ENCODE data around the gene STRA6. TPM values are rescaled to one million over a fixed set of nuclear protein-coding genes. Genes with fewer than 3 reads are reported as not detected.
"Not testable (repeated sequence)": the region's sequence is repeated elsewhere in the genome, so short reads cannot be mapped to it uniquely, and the experiment has no call there.

The STRA6 gene
- total RNA-seq, 3 donors from 2014 or later (not counting 1 experiment from before 2014, with no cell fraction given): not detected

DNA sequence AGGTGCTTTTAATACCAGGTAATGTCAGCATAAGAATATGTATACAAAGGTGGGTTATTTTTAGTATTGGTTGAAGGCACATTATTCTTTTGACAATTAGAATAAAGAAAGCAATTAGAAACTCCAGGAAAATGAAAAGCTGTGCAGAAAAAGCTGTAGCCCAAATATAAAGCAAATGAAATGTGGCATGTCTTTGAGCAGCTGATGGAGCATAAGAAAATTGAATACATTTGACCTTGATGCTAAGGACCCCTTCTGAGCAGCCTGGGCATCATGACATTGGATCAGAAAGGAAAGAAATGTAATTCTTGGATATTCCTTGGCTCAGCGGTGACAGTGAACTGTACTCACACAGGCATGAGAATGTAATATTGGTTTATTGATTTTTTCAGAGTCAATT, 37.1 kb downstream of the STRA6 start:
- H3K4me1 Mint-ChIP-seq: no peaks in the 10 kb centered on the region
- Histone ChIP-seq H3K4me3 (ENCODE audit: low read length) (no peak overlapping the region), H3K27me3 (ENCODE audit: control insufficient read depth, insufficient read depth, low read length) (no peaks in the 10 kb centered on the region), H3K4me1 (ENCODE audit: control insufficient read depth, insufficient read depth, low read length) (no peaks in the 10 kb centered on the region), H3K9me3 (ENCODE audit: control insufficient read depth, insufficient read depth, low read length) (no peaks in the 10 kb centered on the region), H3K27ac (ENCODE audit: low read length) (no peak overlapping the region), H3K36me3 (ENCODE audit: control insufficient read depth, insufficient read depth, low read length) (no peaks in the 10 kb centered on the region)
- no peaks in the 10 kb centered on the region for H3K9me3 Mint-ChIP-seq
- no peaks in the 10 kb centered on the region for H3K36me3 Mint-ChIP-seq
- H3K4me3 Mint-ChIP-seq: no peak overlapping the region
- no peak overlapping the region for H3K27ac Mint-ChIP-seq
- DNase-seq: no peak
- peaks cover 19 to 25% of the 10 kb centered on the region in 2 donors for H3K27me3 Mint-ChIP-seq (ENCODE audit: low read depth in 2 of 2)
- ATAC-seq: no peak
- TF ChIP-seq, protein P1, sequence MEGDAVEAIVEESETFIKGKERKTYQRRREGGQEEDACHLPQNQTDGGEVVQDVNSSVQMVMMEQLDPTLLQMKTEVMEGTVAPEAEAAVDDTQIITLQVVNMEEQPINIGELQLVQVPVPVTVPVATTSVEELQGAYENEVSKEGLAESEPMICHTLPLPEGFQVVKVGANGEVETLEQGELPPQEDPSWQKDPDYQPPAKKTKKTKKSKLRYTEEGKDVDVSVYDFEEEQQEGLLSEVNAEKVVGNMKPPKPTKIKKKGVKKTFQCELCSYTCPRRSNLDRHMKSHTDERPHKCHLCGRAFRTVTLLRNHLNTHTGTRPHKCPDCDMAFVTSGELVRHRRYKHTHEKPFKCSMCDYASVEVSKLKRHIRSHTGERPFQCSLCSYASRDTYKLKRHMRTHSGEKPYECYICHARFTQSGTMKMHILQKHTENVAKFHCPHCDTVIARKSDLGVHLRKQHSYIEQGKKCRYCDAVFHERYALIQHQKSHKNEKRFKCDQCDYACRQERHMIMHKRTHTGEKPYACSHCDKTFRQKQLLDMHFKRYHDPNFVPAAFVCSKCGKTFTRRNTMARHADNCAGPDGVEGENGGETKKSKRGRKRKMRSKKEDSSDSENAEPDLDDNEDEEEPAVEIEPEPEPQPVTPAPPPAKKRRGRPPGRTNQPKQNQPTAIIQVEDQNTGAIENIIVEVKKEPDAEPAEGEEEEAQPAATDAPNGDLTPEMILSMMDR (IDR thresholded peaks at IDR 0.05): no peak
- intact Hi-C loops (cut with micrococcal nuclease): no loop called here
- 100% methylated on average over 1 of the region's 1 CpG for WGBS (ENCODE audit: insufficient coverage)

DNA sequence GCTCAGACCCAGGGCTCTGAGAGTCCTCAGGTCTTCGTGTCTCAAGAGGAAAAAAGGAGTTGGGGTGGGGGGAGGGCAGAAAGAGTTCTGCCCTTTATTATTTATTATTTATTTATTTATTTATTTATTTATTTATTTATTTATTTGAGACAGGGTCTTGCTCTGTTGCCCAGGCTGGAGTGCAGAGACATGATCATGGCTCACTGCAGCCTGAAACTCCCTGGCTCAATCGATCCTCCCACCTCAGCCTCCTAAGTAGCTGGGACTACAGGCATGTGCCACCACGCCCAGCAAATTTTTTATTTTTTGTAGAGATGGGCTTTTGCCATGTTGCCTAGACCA, 40.4 kb downstream of the STRA6 start:
- H3K36me3 ChIP-seq (ENCODE audit: control insufficient read depth, insufficient read depth, low read length); ATAC-seq; H3K4me3 ChIP-seq (ENCODE audit: low read length); H3K27ac ChIP-seq (ENCODE audit: low read length); H3K9me3 ChIP-seq (ENCODE audit: control insufficient read depth, insufficient read depth, low read length); H3K9me3 Mint-ChIP-seq; H3K27me3 ChIP-seq (ENCODE audit: control insufficient read depth, insufficient read depth, low read length); H3K36me3 Mint-ChIP-seq; intact Hi-C loops (cut with micrococcal nuclease); H3K4me1 ChIP-seq (ENCODE audit: control insufficient read depth, insufficient read depth, low read length); H3K4me3 Mint-ChIP-seq; H3K4me1 Mint-ChIP-seq; H3K27ac Mint-ChIP-seq; DNase-seq: not testable (repeated sequence)
- WGBS (ENCODE audit: insufficient coverage): 100% methylated on average over 2 of the region's 3 CpGs
- peaks cover 23 to 44% of the 10 kb centered on the region in 2 donors for H3K27me3 Mint-ChIP-seq (ENCODE audit: low read depth in 2 of 2)

DNA sequence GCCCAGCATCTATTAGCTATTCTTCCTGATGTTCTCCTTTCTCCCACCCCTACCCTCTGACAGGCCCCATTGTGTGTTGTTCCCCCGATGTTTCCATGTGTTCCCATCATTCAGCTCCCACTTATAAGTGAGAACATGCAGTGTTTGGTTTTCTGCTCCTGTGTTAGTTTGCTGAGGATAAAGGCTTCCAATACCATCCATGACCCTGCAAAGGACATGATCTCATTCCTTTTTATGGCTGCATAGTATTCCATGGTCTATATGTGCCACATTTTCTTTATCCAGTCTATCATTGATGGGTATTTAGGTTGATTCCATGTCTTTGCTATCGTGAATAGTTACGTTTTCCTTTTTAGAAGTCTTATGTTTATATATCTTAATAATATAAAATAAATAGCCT, 42.2 kb downstream of the STRA6 start:
- H3K4me3 Mint-ChIP-seq; H3K27ac Mint-ChIP-seq; DNase-seq; H3K36me3 Mint-ChIP-seq; H3K27me3 ChIP-seq (ENCODE audit: control insufficient read depth, insufficient read depth, low read length); H3K9me3 Mint-ChIP-seq; H3K4me3 ChIP-seq (ENCODE audit: low read length); H3K4me1 Mint-ChIP-seq; H3K36me3 ChIP-seq (ENCODE audit: control insufficient read depth, insufficient read depth, low read length); H3K4me1 ChIP-seq (ENCODE audit: control insufficient read depth, insufficient read depth, low read length); H3K27ac ChIP-seq (ENCODE audit: low read length); ATAC-seq; intact Hi-C loops (cut with micrococcal nuclease); H3K9me3 ChIP-seq (ENCODE audit: control insufficient read depth, insufficient read depth, low read length): not testable (repeated sequence)
- H3K27me3 Mint-ChIP-seq (ENCODE audit: low read depth in 2 of 2): peaks cover 32 to 42% of the 10 kb centered on the region in 2 donors
- no CpG with 5 or more reads among the region's 3 CpGs for WGBS (ENCODE audit: insufficient coverage)

DNA sequence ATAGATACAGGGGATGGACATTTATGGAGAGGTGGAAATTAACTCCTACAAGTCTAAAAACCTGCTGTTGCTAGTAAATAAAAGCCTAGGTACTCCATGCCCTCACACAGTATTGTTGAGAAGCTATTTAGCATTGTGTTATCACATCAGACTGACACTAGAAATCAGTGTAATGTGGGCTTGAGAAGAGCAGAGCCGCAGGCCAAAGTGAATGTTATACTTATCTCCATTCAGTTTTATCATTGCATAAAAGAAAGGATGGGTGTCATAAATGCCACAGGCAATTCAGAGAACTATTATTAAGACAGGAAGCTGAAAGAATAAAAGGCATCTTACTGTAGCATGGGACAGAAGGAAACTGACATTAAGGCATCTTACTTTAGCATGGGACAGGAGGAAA, 42.8 kb downstream of the STRA6 start:
- H3K4me3 ChIP-seq (ENCODE audit: low read length): no peak overlapping the region
- intact Hi-C loops (cut with micrococcal nuclease): no loop called here
- H3K9me3 ChIP-seq (ENCODE audit: control insufficient read depth, insufficient read depth, low read length): no peaks in the 10 kb centered on the region
- H3K4me1 Mint-ChIP-seq: peaks cover 0 to 4% of the 10 kb centered on the region in 2 donors
- no peaks in the 10 kb centered on the region for H3K27me3 ChIP-seq (ENCODE audit: control insufficient read depth, insufficient read depth, low read length)
- no peak overlapping the region for H3K27ac Mint-ChIP-seq
- no peaks in the 10 kb centered on the region for H3K36me3 Mint-ChIP-seq
- DNase-seq (no peak), ATAC-seq (no peak)
- peaks cover 32 to 42% of the 10 kb centered on the region in 2 donors for H3K27me3 Mint-ChIP-seq (ENCODE audit: low read depth in 2 of 2)
- no peaks in the 10 kb centered on the region for H3K36me3 ChIP-seq (ENCODE audit: control insufficient read depth, insufficient read depth, low read length)
- H3K9me3 Mint-ChIP-seq: no peaks in the 10 kb centered on the region
- TF ChIP-seq, protein P1 (IDR thresholded peaks at IDR 0.05): no peak
- no peak overlapping the region for H3K27ac ChIP-seq (ENCODE audit: low read length)
- no peak overlapping the region for H3K4me3 Mint-ChIP-seq
- H3K4me1 ChIP-seq (ENCODE audit: control insufficient read depth, insufficient read depth, low read length): no peaks in the 10 kb centered on the region
- no CpG with 5 or more reads among the region's 1 CpG for WGBS (ENCODE audit: insufficient coverage)
